Ishikawa (cell line): ENCODE data around the gene VEGFC.

Source experiments
- CEBPB ChIP-seq: IDR thresholded peaks from 2 replicates; pipeline ENCODE4 v1.6.1; 2012
- CREB1 ChIP-seq: IDR thresholded peaks from 2 replicates; pipeline ENCODE4 v1.6.1; 2012; ENCODE audit warnings: low read depth
- EGR1 ChIP-seq: IDR thresholded peaks from 2 replicates; pipeline ENCODE4 v1.6.1; 2012
- EP300 ChIP-seq: IDR thresholded peaks from 2 replicates; pipeline ENCODE4 v1.6.1; 2012; ENCODE audit warnings: borderline replicate concordance
- FOXM1 ChIP-seq: IDR thresholded peaks from 2 replicates; pipeline ENCODE4 v1.6.1; 2012; ENCODE audit warnings: low read depth, borderline replicate concordance
- MAX ChIP-seq: IDR thresholded peaks from 2 replicates; pipeline ENCODE4 v1.6.1; 2012
- NFIC ChIP-seq: IDR thresholded peaks from 2 replicates; pipeline ENCODE4 v1.6.1; 2012
- RAD21 ChIP-seq: IDR thresholded peaks from 2 replicates; pipeline ENCODE4 v1.6.1; 2012; ENCODE audit warnings: low read depth
- REST ChIP-seq: IDR thresholded peaks from 2 replicates; pipeline ENCODE4 v1.6.1; 2012; ENCODE audit warnings: low read depth, mild to moderate bottlenecking
- TAF1 ChIP-seq: IDR thresholded peaks from 2 replicates; pipeline ENCODE4 v1.6.1; 2012; ENCODE audit warnings: low read depth, mild to moderate bottlenecking
- TCF12 ChIP-seq: IDR thresholded peaks from 2 replicates; pipeline ENCODE4 v1.6.1; 2012; ENCODE audit warnings: low read depth
- TEAD4 ChIP-seq: IDR thresholded peaks from 2 replicates; pipeline ENCODE4 v1.6.1; 2012
- USF1 ChIP-seq: IDR thresholded peaks from 2 replicates; pipeline ENCODE4 v1.6.1; 2012
- YY1 ChIP-seq: IDR thresholded peaks from 2 replicates; pipeline ENCODE4 v1.6.1; 2012; ENCODE audit warnings: low read depth
- ZBTB7A ChIP-seq: IDR thresholded peaks from 2 replicates; pipeline ENCODE4 v1.6.1; 2012; ENCODE audit warnings: low read depth

Gene VEGFC

GRCh38 chr4:176721459-176721858 is 71.3 kb downstream of the VEGFC start:
- TF ChIP-seq ZBTB7A (no peak), REST (no peak), EGR1 (no peak), RAD21 (no peak), YY1 (no peak), FOXM1 (no peak), CEBPB (no peak), TAF1 (no peak), CREB1 (no peak), TEAD4 (no peak), EP300 (no peak)

GRCh38 chr4:176718881-176719280 is 73.8 kb downstream of the VEGFC start:
- TF ChIP-seq YY1 = no peak
- TF ChIP-seq TEAD4 = no peak
- TF ChIP-seq MAX = no peak
- TF ChIP-seq TAF1 = no peak
- no peak for TF ChIP-seq CEBPB

GRCh38 chr4:176717237-176717636 is 75.5 kb downstream of the VEGFC start:
- TF ChIP-seq CEBPB (no peak), YY1 (no peak), FOXM1 (no peak)

- TF ChIP-seq TEAD4 = no peak
- no peak for TF ChIP-seq EP300
- TF ChIP-seq FOXM1 = no peak
- TF ChIP-seq TAF1 = no peak
- TF ChIP-seq TCF12 = no peak
- TF ChIP-seq REST = no peak
- TF ChIP-seq NFIC = no peak
- TF ChIP-seq EGR1 = no peak
- no peak for TF ChIP-seq CEBPB
- no peak for TF ChIP-seq MAX
- no peak for TF ChIP-seq RAD21
- TF ChIP-seq CREB1 = no peak
Observed at GRCh38 chr4:176709417-176709816, 83.3 kb downstream of the VEGFC start.

- TF ChIP-seq REST = no peak
- no peak for TF ChIP-seq TAF1
- no peak for TF ChIP-seq EP300
- TF ChIP-seq TEAD4 = no peak
- no peak for TF ChIP-seq USF1
- TF ChIP-seq FOXM1 = no peak
- no peak for TF ChIP-seq MAX
- TF ChIP-seq NFIC = no peak
- TF ChIP-seq YY1 = no peak
- no peak for TF ChIP-seq ZBTB7A
- TF ChIP-seq CEBPB = no peak
- TF ChIP-seq EGR1 = no peak
- TF ChIP-seq RAD21 = no peak
- no peak for TF ChIP-seq CREB1
- no peak for TF ChIP-seq TCF12
Observed at GRCh38 chr4:176708771-176709311, 83.9 kb downstream of the VEGFC start.
